IMR-90 (cell line): ENCODE results near the gene SATB2. TPM values are rescaled to one million over a fixed set of nuclear protein-coding genes. Genes with fewer than 3 reads are reported as not detected.
A peak's percentile ranks its signal among the peaks of the same experiment; 100 is the strongest.

Experiments
- ATAC-seq: fragments of 200-7000 bp; cut with Tn5 transposase; 2 replicates; pipeline ENCODE4 v1.9.1; 2020; ENCODE audit warnings: low read depth, mild to moderate bottlenecking, moderate library complexity
- BruUV-seq: library from RNA; stranded (reverse); fragments of 400-500 nt; replicated peaks from 2 replicates; lab custom pipeline; 2021; lab: Mats Ljungman, UMichigan
- CTCF ChIA-PET: fragments of 300-600 bp; formaldehyde crosslinking; extraction: SDS; loops from one replicate; lab custom pipeline; 2021; ENCODE audit warnings: antibody characterized with exemption; lab: Yijun Ruan, JAX
- POLR2A ChIA-PET: fragments of 300-600 bp; sonication (Branson Sonifier 250); formaldehyde crosslinking; loops from one replicate; lab custom pipeline; 2022; ENCODE audit warnings: antibody characterized with exemption; ENCODE audit not compliant: unreplicated experiment; lab: Charles Lee
- DNase-seq: peaks from one replicate; pipeline ENCODE4 v3.0.0; 2013
- H2AFZ ChIP-seq: replicated peaks from 2 replicates; pipeline ENCODE3; 2013; ENCODE audit warnings: low read length, mild to moderate bottlenecking; ENCODE audit not compliant: poor library complexity
- H2AK5ac ChIP-seq: 2 replicates; pipeline ENCODE4 v1.6.1; 2013; ENCODE audit warnings: low read depth, low read length, inconsistent platforms
- H2AK9ac ChIP-seq: replicated peaks from 2 replicates; pipeline ENCODE3; 2013; ENCODE audit warnings: mild to moderate bottlenecking, low read depth, low read length, moderate library complexity; ENCODE audit not compliant: poor library complexity
- H2BK120ac ChIP-seq: 2 replicates; pipeline ENCODE4 v1.6.1; 2013; ENCODE audit warnings: low read depth, low read length, inconsistent platforms
- H2BK15ac ChIP-seq: 3 replicates; pipeline ENCODE4 v1.6.1; 2013; ENCODE audit warnings: low read depth, low read length, inconsistent platforms
- H2BK20ac ChIP-seq: 2 replicates; pipeline ENCODE4 v1.6.1; 2013; ENCODE audit warnings: low read depth, mild to moderate bottlenecking, inconsistent platforms, low read length, moderate library complexity
- H2BK5ac ChIP-seq: 2 replicates; pipeline ENCODE4 v1.6.1; 2013; ENCODE audit warnings: mild to moderate bottlenecking, low read depth, low read length, inconsistent platforms; ENCODE audit not compliant: poor library complexity, severe bottlenecking
- H3K14ac ChIP-seq: replicated peaks from 2 replicates; pipeline ENCODE4 v1.6.1; 2013; ENCODE audit warnings: low read depth, low read length, inconsistent platforms
- H3K18ac ChIP-seq: 2 replicates; pipeline ENCODE4 v1.6.1; 2013; ENCODE audit warnings: low read depth, low read length, control low read depth
- H3K23ac ChIP-seq: 2 replicates; pipeline ENCODE4 v1.6.1; 2013; ENCODE audit warnings: low read depth, low read length, inconsistent platforms
- H3K27ac ChIP-seq: 2 replicates; pipeline ENCODE4 v1.5.1; 2013; ENCODE audit warnings: mild to moderate bottlenecking, control low read depth, low read length; ENCODE audit not compliant: insufficient read depth
- H3K27me3 ChIP-seq: 2 replicates; pipeline ENCODE4 v1.6.1; 2013; ENCODE audit warnings: low read length; ENCODE audit not compliant: control insufficient read depth, insufficient read depth
- H3K36me3 ChIP-seq: 2 replicates; pipeline ENCODE4 v1.6.1; 2013; ENCODE audit warnings: low read length, mixed read lengths; ENCODE audit not compliant: control insufficient read depth, insufficient read depth
- H3K4ac ChIP-seq: 2 replicates; pipeline ENCODE4 v1.6.1; 2013; ENCODE audit warnings: low read depth, low read length, inconsistent platforms
- H3K4me1 ChIP-seq: 2 replicates; pipeline ENCODE4 v1.6.1; 2013; ENCODE audit warnings: low read length, mixed read lengths; ENCODE audit not compliant: control insufficient read depth, insufficient read depth
- H3K4me2 ChIP-seq: 2 replicates; pipeline ENCODE4 v1.6.1; 2013; ENCODE audit warnings: low read depth, mild to moderate bottlenecking, control low read depth, low read length, moderate library complexity
- H3K4me3 ChIP-seq: 2 replicates; pipeline ENCODE4 v1.5.1; 2013; ENCODE audit warnings: low read depth, mild to moderate bottlenecking, control low read depth, low read length, moderate library complexity; ENCODE audit not compliant: insufficient read depth
- H3K56ac ChIP-seq: 2 replicates; pipeline ENCODE4 v1.6.1; 2013; ENCODE audit warnings: low read length, inconsistent platforms; ENCODE audit not compliant: insufficient read depth; ENCODE audit errors: extremely low read depth
- H3K79me1 ChIP-seq, 2 experiments: 2 replicates each; pipeline ENCODE4 v1.6.1; 2013; ENCODE audit warnings: low read length in 2 of 2, inconsistent platforms in 1 of 2, low read depth in 1 of 2
- H3K9ac ChIP-seq: 2 replicates; pipeline ENCODE4 v1.6.1; 2013; ENCODE audit warnings: low read depth, low read length, control low read depth
- H3K9me1 ChIP-seq: 2 replicates; pipeline ENCODE4 v1.6.1; 2013; ENCODE audit warnings: low read length, inconsistent platforms; ENCODE audit not compliant: insufficient read depth
- H3K9me3 ChIP-seq: 2 replicates; pipeline ENCODE4 v1.6.1; 2013; ENCODE audit warnings: low read length; ENCODE audit not compliant: control insufficient read depth, insufficient read depth
- H4K20me1 ChIP-seq: 2 replicates; pipeline ENCODE4 v1.6.1; 2013; ENCODE audit warnings: low read length, inconsistent platforms; ENCODE audit not compliant: insufficient read depth
- H4K5ac ChIP-seq: 2 replicates; pipeline ENCODE4 v1.6.1; 2013; ENCODE audit warnings: mild to moderate bottlenecking, low read depth, low read length, control low read depth
- H4K8ac ChIP-seq, 2 experiments: 2 replicates each; pipeline ENCODE4 v1.6.1; 2013; ENCODE audit warnings: low read depth in 2 of 2, low read length in 2 of 2, control low read depth in 1 of 2, inconsistent platforms in 1 of 2
- H4K91ac ChIP-seq: 2 replicates; pipeline ENCODE4 v1.6.1; 2013; ENCODE audit warnings: low read depth, low read length, inconsistent platforms; ENCODE audit not compliant: insufficient read depth
- BHLHE40 ChIP-seq: fragments of 150-350 bp; IDR thresholded peaks from 2 replicates; pipeline ENCODE4 v1.6.1; 2016; ENCODE audit warnings: mild to moderate bottlenecking, low read depth, low read length
- CEBPB ChIP-seq: IDR thresholded peaks from 2 replicates; pipeline ENCODE4 v1.6.1; 2012; ENCODE audit warnings: low read depth, low read length, improper control_type of control experiment
- CHD1 ChIP-seq: IDR thresholded peaks from 2 replicates; pipeline ENCODE4 v1.6.1; 2012; ENCODE audit warnings: low read depth, low read length, improper control_type of control experiment
- FOS ChIP-seq: fragments of 150-350 bp; IDR thresholded peaks from 2 replicates; pipeline ENCODE4 v1.6.1; 2016; ENCODE audit warnings: low read depth, low read length
- MAZ ChIP-seq: IDR thresholded peaks from 2 replicates; pipeline ENCODE4 v1.6.1; 2012; ENCODE audit warnings: low read depth, mild to moderate bottlenecking, low read length, improper control_type of control experiment, moderate library complexity, borderline replicate concordance
- MXI1 ChIP-seq: IDR thresholded peaks from 2 replicates; pipeline ENCODE4 v1.6.1; 2012; ENCODE audit warnings: low read depth, mild to moderate bottlenecking, low read length, moderate library complexity, borderline replicate concordance
- NFE2L2 ChIP-seq: fragments of 150-350 bp; IDR thresholded peaks from 2 replicates; pipeline ENCODE4 v1.6.1; 2016; ENCODE audit warnings: low read depth, mild to moderate bottlenecking, low read length
- POLR2A ChIP-seq: IDR thresholded peaks from 2 replicates; pipeline ENCODE4 v1.6.1; 2012; ENCODE audit warnings: mild to moderate bottlenecking, low read depth, low read length
- RAD21 ChIP-seq: IDR thresholded peaks from 2 replicates; pipeline ENCODE4 v1.6.1; 2012; ENCODE audit warnings: low read length, improper control_type of control experiment
- RCOR1 ChIP-seq: IDR thresholded peaks from 2 replicates; pipeline ENCODE4 v1.6.1; 2012; ENCODE audit warnings: mild to moderate bottlenecking, low read length, improper control_type of control experiment; ENCODE audit not compliant: insufficient replicate concordance
- RFX5 ChIP-seq: IDR thresholded peaks from 2 replicates; pipeline ENCODE4 v1.8.0; 2012; ENCODE audit warnings: low read depth, mild to moderate bottlenecking, low read length, moderate library complexity
- SMC3 ChIP-seq: fragments of 150-350 bp; IDR thresholded peaks from 2 replicates; pipeline ENCODE4 v1.6.1; 2016; ENCODE audit warnings: low read depth, mild to moderate bottlenecking, antibody characterized with exemption, low read length, moderate library complexity
- WGBS, 2 experiments: methylation state at CpG; one replicate each; pipeline versions ENCODE4 v1.1.5 to v1.1.7; 2013; ENCODE audit warnings: missing lambda C conversion rate in 2 of 2; ENCODE audit not compliant: insufficient read length in 1 of 2; ENCODE audit errors: extremely low coverage in 2 of 2; 5-methylcytosine and 5-hydroxymethylcytosine counted together
- dilution Hi-C: fragments of 300-500 bp; cut with HindIII; formaldehyde crosslinking; loops from one replicate; pipeline ENCODE4 v1.14.3; 2018; ENCODE audit warnings: low sequenced_read_pairs; ENCODE audit not compliant: unreplicated experiment
- in situ Hi-C: fragments of 300-500 bp; cut with MboI; formaldehyde crosslinking; loops from 3 replicates; pipeline ENCODE4 v1.14.3; 2019; ENCODE audit warnings: low sequenced_read_pairs, inconsistent platforms, mixed read lengths
- intact Hi-C: fragments of 100-400 bp; cut with micrococcal nuclease; formaldehyde crosslinking; loops from 2 replicates; pipeline ENCODE4 v1.10.0; 2022
- polyA plus RNA-seq, 3 experiments: library from polyadenylated mRNA; depleted of rRNA; stranded (reverse); fragments of >200 nt; gene quantifications; 2 replicates each; pipeline ENCODE4 v1.2.3, GENCODE V29; 2012; ENCODE audit warnings: low replicate concordance in 1 of 3
- total RNA-seq: library from RNA; depleted of rRNA; stranded (reverse); fragments of >200 nt; gene quantifications from 2 replicates; pipeline ENCODE4 v1.2.3, GENCODE V29; 2012
- TF ChIP-seq, protein P1 (sequence below): fragments of 150-350 bp; IDR thresholded peaks from 2 replicates; pipeline ENCODE4 v1.6.1; 2016; ENCODE audit warnings: low read depth, mild to moderate bottlenecking, low read length, moderate library complexity, borderline replicate concordance
- TF ChIP-seq, protein P2 (sequence below): conservative IDR thresholded peaks from 2 replicates; pipeline ENCODE4 v1.5.1; 2012; ENCODE audit warnings: mild to moderate bottlenecking, low read depth, low read length, improper control_type of control experiment
- TF ChIP-seq, protein P3 (sequence below): fragments of 150-350 bp; IDR thresholded peaks from 2 replicates; pipeline ENCODE4 v1.6.1; 2017; ENCODE audit warnings: mild to moderate bottlenecking, antibody characterized with exemption, low read length, low read depth

Gene SATB2
- total and polyA plus RNA-seq, 2 of the 4 experiments (the other 2 are of a cell fraction), result 6.2 to 8.4 TPM

DNA sequence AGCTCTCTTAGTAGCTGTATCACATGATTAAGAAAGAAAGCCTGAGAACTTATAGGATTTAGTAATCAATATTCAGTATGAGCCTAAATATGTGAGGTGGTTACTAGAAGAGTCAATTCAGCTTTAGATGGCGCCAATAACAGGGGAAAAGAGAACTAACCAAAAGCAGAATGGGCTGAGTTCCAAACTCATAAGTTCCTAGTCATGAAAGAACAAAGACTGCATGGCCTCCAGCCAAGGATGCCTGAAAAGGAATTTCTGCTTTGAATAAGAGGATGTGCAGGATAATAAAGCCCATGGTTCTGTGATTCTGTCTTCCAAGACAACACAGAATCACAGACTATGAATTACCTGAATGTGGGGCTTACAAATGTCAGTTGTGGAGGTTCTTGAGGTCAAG is 196.5 kb downstream of the SATB2 start:
- Histone ChIP-seq H2AFZ (no peak overlapping the region), H3K56ac (no peak overlapping the region), H3K4me2 (no peak overlapping the region), H4K5ac (no peak overlapping the region), H2BK20ac (no peak overlapping the region), H4K8ac (no peak overlapping the region), H2AK5ac (no peak overlapping the region), H3K9me1 (no peaks in the 10 kb centered on the region), H2BK15ac (no peak overlapping the region), H3K23ac (no peak overlapping the region), H2BK120ac (no peak overlapping the region), H3K36me3 (no peaks in the 10 kb centered on the region), H3K27ac (no peak overlapping the region), H2AK9ac (no peak overlapping the region), H3K14ac (no peak overlapping the region), H3K4me1 (no peaks in the 10 kb centered on the region), H3K9me3 (peaks cover 4% of the 10 kb centered on the region; the same call in 1 of the 2 replicates), H3K9ac (no peak overlapping the region), H4K20me1 (no peaks in the 10 kb centered on the region), H3K79me1 (no peaks in the 10 kb centered on the region), H2BK5ac (no peak overlapping the region), H3K27me3 (no peaks in the 10 kb centered on the region), H4K91ac (no peak overlapping the region), H3K4ac (no peak overlapping the region), H3K18ac (no peak overlapping the region), H3K4me3 (no peak overlapping the region)
- ATAC-seq, result no peak
- CTCF ChIA-PET, result no interaction called here
- TF ChIP-seq CHD1 (no peak), BHLHE40 (no peak), RFX5 (no peak), FOS (no peak), POLR2A (no peak), CEBPB (no peak), MAZ (no peak), MXI1 (no peak), SMC3 (no peak), RAD21 (no peak), RCOR1 (no peak), NFE2L2 (no peak)
- TF ChIP-seq, protein P1, sequence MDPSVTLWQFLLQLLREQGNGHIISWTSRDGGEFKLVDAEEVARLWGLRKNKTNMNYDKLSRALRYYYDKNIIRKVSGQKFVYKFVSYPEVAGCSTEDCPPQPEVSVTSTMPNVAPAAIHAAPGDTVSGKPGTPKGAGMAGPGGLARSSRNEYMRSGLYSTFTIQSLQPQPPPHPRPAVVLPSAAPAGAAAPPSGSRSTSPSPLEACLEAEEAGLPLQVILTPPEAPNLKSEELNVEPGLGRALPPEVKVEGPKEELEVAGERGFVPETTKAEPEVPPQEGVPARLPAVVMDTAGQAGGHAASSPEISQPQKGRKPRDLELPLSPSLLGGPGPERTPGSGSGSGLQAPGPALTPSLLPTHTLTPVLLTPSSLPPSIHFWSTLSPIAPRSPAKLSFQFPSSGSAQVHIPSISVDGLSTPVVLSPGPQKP, result no peak
- TF ChIP-seq, protein P2, sequence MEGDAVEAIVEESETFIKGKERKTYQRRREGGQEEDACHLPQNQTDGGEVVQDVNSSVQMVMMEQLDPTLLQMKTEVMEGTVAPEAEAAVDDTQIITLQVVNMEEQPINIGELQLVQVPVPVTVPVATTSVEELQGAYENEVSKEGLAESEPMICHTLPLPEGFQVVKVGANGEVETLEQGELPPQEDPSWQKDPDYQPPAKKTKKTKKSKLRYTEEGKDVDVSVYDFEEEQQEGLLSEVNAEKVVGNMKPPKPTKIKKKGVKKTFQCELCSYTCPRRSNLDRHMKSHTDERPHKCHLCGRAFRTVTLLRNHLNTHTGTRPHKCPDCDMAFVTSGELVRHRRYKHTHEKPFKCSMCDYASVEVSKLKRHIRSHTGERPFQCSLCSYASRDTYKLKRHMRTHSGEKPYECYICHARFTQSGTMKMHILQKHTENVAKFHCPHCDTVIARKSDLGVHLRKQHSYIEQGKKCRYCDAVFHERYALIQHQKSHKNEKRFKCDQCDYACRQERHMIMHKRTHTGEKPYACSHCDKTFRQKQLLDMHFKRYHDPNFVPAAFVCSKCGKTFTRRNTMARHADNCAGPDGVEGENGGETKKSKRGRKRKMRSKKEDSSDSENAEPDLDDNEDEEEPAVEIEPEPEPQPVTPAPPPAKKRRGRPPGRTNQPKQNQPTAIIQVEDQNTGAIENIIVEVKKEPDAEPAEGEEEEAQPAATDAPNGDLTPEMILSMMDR, result no peak
- TF ChIP-seq, protein P3, sequence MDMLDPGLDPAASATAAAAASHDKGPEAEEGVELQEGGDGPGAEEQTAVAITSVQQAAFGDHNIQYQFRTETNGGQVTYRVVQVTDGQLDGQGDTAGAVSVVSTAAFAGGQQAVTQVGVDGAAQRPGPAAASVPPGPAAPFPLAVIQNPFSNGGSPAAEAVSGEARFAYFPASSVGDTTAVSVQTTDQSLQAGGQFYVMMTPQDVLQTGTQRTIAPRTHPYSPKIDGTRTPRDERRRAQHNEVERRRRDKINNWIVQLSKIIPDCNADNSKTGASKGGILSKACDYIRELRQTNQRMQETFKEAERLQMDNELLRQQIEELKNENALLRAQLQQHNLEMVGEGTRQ, result no peak
- intact Hi-C loops (no loop called here), in situ Hi-C loops (no loop called here), dilution Hi-C loops (no loop called here)
- POLR2A ChIA-PET, result no interaction called here
- no CpG with 5 or more reads among the region's 1 CpG for WGBS, 2 experiments
- DNase-seq, result peak; percentile 47
- BruUV-seq, result no TSS peak
